IMR-90 (cell line): Measurements from ENCODE around the gene COX6B1. TPM values are rescaled to one million over a fixed set of nuclear protein-coding genes. Genes with fewer than 3 reads are reported as not detected.

Source experiments
- ATAC-seq: fragments of 200-7000 bp; cut with Tn5 transposase; 2 replicates; pipeline ENCODE4 v1.9.1; 2020; ENCODE audit warnings: low read depth, mild to moderate bottlenecking, moderate library complexity
- BruUV-seq: library from RNA; stranded (reverse); fragments of 400-500 nt; replicated peaks from 2 replicates; lab custom pipeline; 2021; lab: Mats Ljungman, UMichigan
- CTCF ChIA-PET: fragments of 300-600 bp; formaldehyde crosslinking; extraction: SDS; loops from one replicate; lab custom pipeline; 2021; ENCODE audit warnings: antibody characterized with exemption; lab: Yijun Ruan, JAX
- POLR2A ChIA-PET: fragments of 300-600 bp; sonication (Branson Sonifier 250); formaldehyde crosslinking; loops from one replicate; lab custom pipeline; 2022; ENCODE audit warnings: antibody characterized with exemption; ENCODE audit not compliant: unreplicated experiment; lab: Charles Lee
- DNase-seq: peaks from one replicate; pipeline ENCODE4 v3.0.0; 2013
- H2AFZ ChIP-seq: replicated peaks from 2 replicates; pipeline ENCODE3; 2013; ENCODE audit warnings: low read length, mild to moderate bottlenecking; ENCODE audit not compliant: poor library complexity
- H2AK5ac ChIP-seq: 2 replicates; pipeline ENCODE4 v1.6.1; 2013; ENCODE audit warnings: low read depth, low read length, inconsistent platforms
- H2AK9ac ChIP-seq: replicated peaks from 2 replicates; pipeline ENCODE3; 2013; ENCODE audit warnings: mild to moderate bottlenecking, low read depth, low read length, moderate library complexity; ENCODE audit not compliant: poor library complexity
- H2BK120ac ChIP-seq: 2 replicates; pipeline ENCODE4 v1.6.1; 2013; ENCODE audit warnings: low read depth, low read length, inconsistent platforms
- H2BK15ac ChIP-seq: 3 replicates; pipeline ENCODE4 v1.6.1; 2013; ENCODE audit warnings: low read depth, low read length, inconsistent platforms
- H2BK20ac ChIP-seq: 2 replicates; pipeline ENCODE4 v1.6.1; 2013; ENCODE audit warnings: low read depth, mild to moderate bottlenecking, inconsistent platforms, low read length, moderate library complexity
- H2BK5ac ChIP-seq: 2 replicates; pipeline ENCODE4 v1.6.1; 2013; ENCODE audit warnings: mild to moderate bottlenecking, low read depth, low read length, inconsistent platforms; ENCODE audit not compliant: poor library complexity, severe bottlenecking
- H3K14ac ChIP-seq: replicated peaks from 2 replicates; pipeline ENCODE4 v1.6.1; 2013; ENCODE audit warnings: low read depth, low read length, inconsistent platforms
- H3K18ac ChIP-seq: 2 replicates; pipeline ENCODE4 v1.6.1; 2013; ENCODE audit warnings: low read depth, low read length, control low read depth
- H3K23ac ChIP-seq: 2 replicates; pipeline ENCODE4 v1.6.1; 2013; ENCODE audit warnings: low read depth, low read length, inconsistent platforms
- H3K27ac ChIP-seq: 2 replicates; pipeline ENCODE4 v1.5.1; 2013; ENCODE audit warnings: mild to moderate bottlenecking, control low read depth, low read length; ENCODE audit not compliant: insufficient read depth
- H3K27me3 ChIP-seq: 2 replicates; pipeline ENCODE4 v1.6.1; 2013; ENCODE audit warnings: low read length; ENCODE audit not compliant: control insufficient read depth, insufficient read depth
- H3K36me3 ChIP-seq: 2 replicates; pipeline ENCODE4 v1.6.1; 2013; ENCODE audit warnings: low read length, mixed read lengths; ENCODE audit not compliant: control insufficient read depth, insufficient read depth
- H3K4ac ChIP-seq: 2 replicates; pipeline ENCODE4 v1.6.1; 2013; ENCODE audit warnings: low read depth, low read length, inconsistent platforms
- H3K4me1 ChIP-seq: 2 replicates; pipeline ENCODE4 v1.6.1; 2013; ENCODE audit warnings: low read length, mixed read lengths; ENCODE audit not compliant: control insufficient read depth, insufficient read depth
- H3K4me2 ChIP-seq: 2 replicates; pipeline ENCODE4 v1.6.1; 2013; ENCODE audit warnings: low read depth, mild to moderate bottlenecking, control low read depth, low read length, moderate library complexity
- H3K4me3 ChIP-seq: 2 replicates; pipeline ENCODE4 v1.5.1; 2013; ENCODE audit warnings: low read depth, mild to moderate bottlenecking, control low read depth, low read length, moderate library complexity; ENCODE audit not compliant: insufficient read depth
- H3K56ac ChIP-seq: 2 replicates; pipeline ENCODE4 v1.6.1; 2013; ENCODE audit warnings: low read length, inconsistent platforms; ENCODE audit not compliant: insufficient read depth; ENCODE audit errors: extremely low read depth
- H3K79me1 ChIP-seq, 2 experiments: 2 replicates each; pipeline ENCODE4 v1.6.1; 2013; ENCODE audit warnings: low read length in 2 of 2, inconsistent platforms in 1 of 2, low read depth in 1 of 2
- H3K9ac ChIP-seq: 2 replicates; pipeline ENCODE4 v1.6.1; 2013; ENCODE audit warnings: low read depth, low read length, control low read depth
- H3K9me1 ChIP-seq: 2 replicates; pipeline ENCODE4 v1.6.1; 2013; ENCODE audit warnings: low read length, inconsistent platforms; ENCODE audit not compliant: insufficient read depth
- H3K9me3 ChIP-seq: 2 replicates; pipeline ENCODE4 v1.6.1; 2013; ENCODE audit warnings: low read length; ENCODE audit not compliant: control insufficient read depth, insufficient read depth
- H4K20me1 ChIP-seq: 2 replicates; pipeline ENCODE4 v1.6.1; 2013; ENCODE audit warnings: low read length, inconsistent platforms; ENCODE audit not compliant: insufficient read depth
- H4K5ac ChIP-seq: 2 replicates; pipeline ENCODE4 v1.6.1; 2013; ENCODE audit warnings: mild to moderate bottlenecking, low read depth, low read length, control low read depth
- H4K8ac ChIP-seq, 2 experiments: 2 replicates each; pipeline ENCODE4 v1.6.1; 2013; ENCODE audit warnings: low read depth in 2 of 2, low read length in 2 of 2, control low read depth in 1 of 2, inconsistent platforms in 1 of 2
- H4K91ac ChIP-seq: 2 replicates; pipeline ENCODE4 v1.6.1; 2013; ENCODE audit warnings: low read depth, low read length, inconsistent platforms; ENCODE audit not compliant: insufficient read depth
- BHLHE40 ChIP-seq: fragments of 150-350 bp; IDR thresholded peaks from 2 replicates; pipeline ENCODE4 v1.6.1; 2016; ENCODE audit warnings: mild to moderate bottlenecking, low read depth, low read length
- CEBPB ChIP-seq: IDR thresholded peaks from 2 replicates; pipeline ENCODE4 v1.6.1; 2012; ENCODE audit warnings: low read depth, low read length, improper control_type of control experiment
- CHD1 ChIP-seq: IDR thresholded peaks from 2 replicates; pipeline ENCODE4 v1.6.1; 2012; ENCODE audit warnings: low read depth, low read length, improper control_type of control experiment
- ELK1 ChIP-seq: fragments of 150-350 bp; IDR thresholded peaks from 2 replicates; pipeline ENCODE4 v1.6.1; 2016; ENCODE audit warnings: low read depth, mild to moderate bottlenecking, low read length, moderate library complexity, borderline replicate concordance
- FOS ChIP-seq: fragments of 150-350 bp; IDR thresholded peaks from 2 replicates; pipeline ENCODE4 v1.6.1; 2016; ENCODE audit warnings: low read depth, low read length
- MAFK ChIP-seq: IDR thresholded peaks from 2 replicates; pipeline ENCODE4 v1.6.1; 2012; ENCODE audit warnings: low read depth, low read length, improper control_type of control experiment
- MAZ ChIP-seq: IDR thresholded peaks from 2 replicates; pipeline ENCODE4 v1.6.1; 2012; ENCODE audit warnings: low read depth, mild to moderate bottlenecking, low read length, improper control_type of control experiment, moderate library complexity, borderline replicate concordance
- MXI1 ChIP-seq: IDR thresholded peaks from 2 replicates; pipeline ENCODE4 v1.6.1; 2012; ENCODE audit warnings: low read depth, mild to moderate bottlenecking, low read length, moderate library complexity, borderline replicate concordance
- NFE2L2 ChIP-seq: fragments of 150-350 bp; IDR thresholded peaks from 2 replicates; pipeline ENCODE4 v1.6.1; 2016; ENCODE audit warnings: low read depth, mild to moderate bottlenecking, low read length
- POLR2A ChIP-seq: IDR thresholded peaks from 2 replicates; pipeline ENCODE4 v1.6.1; 2012; ENCODE audit warnings: mild to moderate bottlenecking, low read depth, low read length
- RCOR1 ChIP-seq: IDR thresholded peaks from 2 replicates; pipeline ENCODE4 v1.6.1; 2012; ENCODE audit warnings: mild to moderate bottlenecking, low read length, improper control_type of control experiment; ENCODE audit not compliant: insufficient replicate concordance
- RFX5 ChIP-seq: IDR thresholded peaks from 2 replicates; pipeline ENCODE4 v1.8.0; 2012; ENCODE audit warnings: low read depth, mild to moderate bottlenecking, low read length, moderate library complexity
- SMC3 ChIP-seq: fragments of 150-350 bp; IDR thresholded peaks from 2 replicates; pipeline ENCODE4 v1.6.1; 2016; ENCODE audit warnings: low read depth, mild to moderate bottlenecking, antibody characterized with exemption, low read length, moderate library complexity
- USF2 ChIP-seq: fragments of 150-350 bp; IDR thresholded peaks from 2 replicates; pipeline ENCODE4 v1.6.1; 2017; ENCODE audit warnings: mild to moderate bottlenecking, antibody characterized with exemption, low read length, low read depth
- WGBS, 2 experiments: methylation state at CpG; one replicate each; pipeline versions ENCODE4 v1.1.5 to v1.1.7; 2013; ENCODE audit warnings: missing lambda C conversion rate in 2 of 2; ENCODE audit not compliant: insufficient read length in 1 of 2; ENCODE audit errors: extremely low coverage in 2 of 2; 5-methylcytosine and 5-hydroxymethylcytosine counted together
- dilution Hi-C: fragments of 300-500 bp; cut with HindIII; formaldehyde crosslinking; loops from one replicate; pipeline ENCODE4 v1.14.3; 2018; ENCODE audit warnings: low sequenced_read_pairs; ENCODE audit not compliant: unreplicated experiment
- in situ Hi-C: fragments of 300-500 bp; cut with MboI; formaldehyde crosslinking; loops from 3 replicates; pipeline ENCODE4 v1.14.3; 2019; ENCODE audit warnings: low sequenced_read_pairs, inconsistent platforms, mixed read lengths
- intact Hi-C: fragments of 100-400 bp; cut with micrococcal nuclease; formaldehyde crosslinking; loops from 2 replicates; pipeline ENCODE4 v1.10.0; 2022
- polyA plus RNA-seq, 3 experiments: library from polyadenylated mRNA; depleted of rRNA; stranded (reverse); fragments of >200 nt; gene quantifications; 2 replicates each; pipeline ENCODE4 v1.2.3, GENCODE V29; 2012; ENCODE audit warnings: low replicate concordance in 1 of 3
- total RNA-seq: library from RNA; depleted of rRNA; stranded (reverse); fragments of >200 nt; gene quantifications from 2 replicates; pipeline ENCODE4 v1.2.3, GENCODE V29; 2012

COX6B1 gene
- total and polyA plus RNA-seq, 2 of the 4 experiments (the other 2 are of a cell fraction) = 914 to 983 TPM

- WGBS, 2 experiments = 60% methylated on average over 2 of the region's 6 CpGs; no CpG with 5 or more reads in 1 of the 2 experiments
- Histone ChIP-seq H3K9me3 (no peaks in the 10 kb centered on the region), H2BK15ac (no peak overlapping the region), H3K36me3 (peaks cover 6% of the 10 kb centered on the region; the same call in 1 of the 2 replicates), H3K23ac (no peak overlapping the region), H4K5ac (no peak overlapping the region), H3K18ac (no peak overlapping the region), H3K9ac (no peak overlapping the region), H4K91ac (no peak overlapping the region), H2BK120ac (no peak overlapping the region), H2AK9ac (no peak overlapping the region), H2BK5ac (no peak overlapping the region), H3K4me3 (no peak overlapping the region), H2BK20ac (no peak overlapping the region), H4K20me1 (0 out of 2 replicates have a peak, but pooled peaks cover 3% of the 10 kb centered on the region), H4K8ac (no peak overlapping the region), H3K4me1 (no peaks in the 10 kb centered on the region), H3K56ac (no peak overlapping the region), H3K14ac (no peak overlapping the region), H3K27ac (no peak overlapping the region), H3K4me2 (no peak overlapping the region), H3K79me1 (no peaks in the 10 kb centered on the region), H2AFZ (no peak overlapping the region), H3K9me1 (no peaks in the 10 kb centered on the region), H3K4ac (no peak overlapping the region), H3K27me3 (peaks cover 5% of the 10 kb centered on the region; the same call in 1 of the 2 replicates), H2AK5ac (no peak overlapping the region)
- no peak for DNase-seq
- ATAC-seq = no peak
- dilution Hi-C loops = no loop called here
- TF ChIP-seq MAFK = no peak
- TF ChIP-seq MAZ = no peak
- TF ChIP-seq CHD1 = no peak
- no peak for TF ChIP-seq BHLHE40
- TF ChIP-seq RCOR1 = no peak
- no peak for TF ChIP-seq USF2
- no peak for TF ChIP-seq RFX5
- no peak for TF ChIP-seq CEBPB
- TF ChIP-seq FOS = no peak
- no peak for TF ChIP-seq POLR2A
- no peak for TF ChIP-seq ELK1
- no peak for TF ChIP-seq NFE2L2
- no peak for TF ChIP-seq SMC3
- no peak for TF ChIP-seq MXI1
- POLR2A ChIA-PET = no interaction called here
- BruUV-seq = no TSS peak
- intact Hi-C loops = no loop called here
- CTCF ChIA-PET = interaction anchor here (0.6 kb wide), 1 partner anchor 1545 kb away, joined by 3 read pairs; no protein-coding TSS in a partner anchor
- in situ Hi-C loops = no loop called here
Measured at GRCh38 chr19:35669566-35669965, 21.4 kb downstream of the COX6B1 start.
